Neural cell (in vitro differentiated cells): ENCODE results near the gene ZDHHC7. TPM values are rescaled to one million over a fixed set of nuclear protein-coding genes. Genes with fewer than 3 reads are reported as not detected.

Experiments
- H2AFZ ChIP-seq: fragments of 200-600, 300-800 bp; sonication (generic), shearing (Covaris generic); 2 replicates; pipeline ENCODE4 v1.6.0; 2014; ENCODE audit warnings: low read depth, mild to moderate bottlenecking, antibody characterized with exemption, low read length, moderate library complexity
- H3F3A ChIP-seq: fragments of 200-600 bp; shearing (Covaris generic); 2 replicates; pipeline ENCODE4 v1.6.1; 2016; ENCODE audit warnings: mild to moderate bottlenecking, moderate library complexity, mixed read lengths, antibody characterized with exemption, low read length; ENCODE audit not compliant: insufficient read depth, poor library complexity, severe bottlenecking
- H3K27ac ChIP-seq: fragments of 200-600, 300-800 bp; sonication (generic), shearing (Covaris generic); 2 replicates; pipeline ENCODE4 v1.5.1; 2014; ENCODE audit warnings: mild to moderate bottlenecking, low read length, moderate library complexity
- H3K27me3 ChIP-seq: fragments of 300-800, 200-600 bp; sonication (generic), shearing (Covaris generic); 2 replicates; pipeline ENCODE4 v1.6.0; 2014; ENCODE audit warnings: mild to moderate bottlenecking, low read depth, low read length, moderate library complexity; ENCODE audit not compliant: insufficient read depth
- H3K36me3 ChIP-seq: fragments of 300-800, 200-600 bp; sonication (generic), shearing (Covaris generic); 2 replicates; pipeline ENCODE4 v1.5.1; 2014; ENCODE audit warnings: mild to moderate bottlenecking, antibody characterized with exemption, low read length, moderate library complexity; ENCODE audit not compliant: insufficient read depth
- H3K4me2 ChIP-seq: fragments of 300-800, 200-600 bp; sonication (generic), shearing (Covaris generic); 2 replicates; pipeline ENCODE4 v1.6.0; 2014; ENCODE audit warnings: mild to moderate bottlenecking, low read length
- H3K4me3 ChIP-seq: fragments of 300-800, 200-600 bp; sonication (generic), shearing (Covaris generic); 2 replicates; pipeline ENCODE4 v1.5.1; 2014; ENCODE audit warnings: mild to moderate bottlenecking, low read length, moderate library complexity
- H3K79me2 ChIP-seq: fragments of 200-600 bp; shearing (Covaris generic); replicated peaks from 2 replicates; pipeline ENCODE4 v1.6.0; 2014; ENCODE audit warnings: mild to moderate bottlenecking, low read length, moderate library complexity; ENCODE audit not compliant: insufficient read depth
- H3K9ac ChIP-seq: fragments of 300-800, 200-600 bp; sonication (generic), shearing (Covaris generic); 2 replicates; pipeline ENCODE4 v1.6.1; 2016; ENCODE audit warnings: mild to moderate bottlenecking, low read length, mixed read lengths
- H3K9me2 ChIP-seq: fragments of 200-600 bp; shearing (Covaris generic); 2 replicates; pipeline ENCODE4 v1.6.1; 2016; ENCODE audit warnings: mild to moderate bottlenecking, low read length, mixed read lengths; ENCODE audit not compliant: insufficient read depth
- H3K9me3 ChIP-seq: fragments of 200-600, 300-800 bp; sonication (generic), shearing (Covaris generic); 2 replicates; pipeline ENCODE4 v1.6.1; 2016; ENCODE audit warnings: mild to moderate bottlenecking, mixed run types, low read length, moderate library complexity, mixed read lengths
- H4K20me1 ChIP-seq: fragments of 200-600 bp; shearing (Covaris generic); 2 replicates; pipeline ENCODE4 v1.6.1; 2016; ENCODE audit warnings: mild to moderate bottlenecking, mixed run types; ENCODE audit not compliant: insufficient read depth
- CTCF ChIP-seq: fragments of 450-650 bp; IDR thresholded peaks from 2 replicates; pipeline ENCODE4 v1.5.1; 2014; ENCODE audit warnings: antibody characterized with exemption, mild to moderate bottlenecking, moderate library complexity; ENCODE audit not compliant: poor library complexity, severe bottlenecking
- EP300 ChIP-seq: fragments of 450-650 bp; conservative IDR thresholded peaks from 2 replicates; pipeline ENCODE4 v1.6.1; 2014; ENCODE audit warnings: antibody characterized with exemption, mild to moderate bottlenecking, moderate library complexity; ENCODE audit not compliant: poor library complexity, severe bottlenecking
- EZH2 ChIP-seq: fragments of 200-600, 300-800 bp; shearing (Covaris generic), sonication (generic); IDR thresholded peaks from 2 replicates; pipeline ENCODE4 v1.6.1; 2014; ENCODE audit warnings: antibody characterized with exemption, low read length, borderline replicate concordance, mild to moderate bottlenecking; ENCODE audit not compliant: insufficient read depth, poor library complexity, severe bottlenecking
- MXI1 ChIP-seq: fragments of 450-650 bp; conservative IDR thresholded peaks from 2 replicates; pipeline ENCODE4 v1.6.1; 2014; ENCODE audit warnings: antibody characterized with exemption, mild to moderate bottlenecking; ENCODE audit not compliant: poor library complexity, severe bottlenecking
- POLR2AphosphoS5 ChIP-seq: IDR thresholded peaks from 2 replicates; pipeline ENCODE4 v1.6.1; 2012
- RAD21 ChIP-seq: fragments of 450-650 bp; conservative IDR thresholded peaks from 2 replicates; pipeline ENCODE4 v1.6.1; 2014; ENCODE audit warnings: antibody characterized with exemption, mild to moderate bottlenecking, moderate library complexity
- REST ChIP-seq: IDR thresholded peaks from 2 replicates; pipeline ENCODE4 v1.6.1; 2012; ENCODE audit warnings: borderline replicate concordance
- SMC3 ChIP-seq: fragments of 450-650 bp; conservative IDR thresholded peaks from 2 replicates; pipeline ENCODE4 v1.6.1; 2014; ENCODE audit warnings: antibody characterized with exemption, mild to moderate bottlenecking, moderate library complexity; ENCODE audit not compliant: poor library complexity
- TAF1 ChIP-seq: IDR thresholded peaks from 2 replicates; pipeline ENCODE4 v1.6.1; 2012; ENCODE audit warnings: low read depth
- polyA plus RNA-seq: library from polyadenylated mRNA; depleted of rRNA; stranded (reverse); fragments of >200 nt; gene quantifications from 2 replicates; pipeline ENCODE4 v1.2.3, GENCODE V29; 2014

The ZDHHC7 gene
- polyA plus RNA-seq, 1 donor from 2014 or later, result 33.8 TPM

- Histone ChIP-seq H4K20me1 (no peaks in the 10 kb centered on the region), H3F3A (no peaks in the 10 kb centered on the region), H3K27me3 (no peaks in the 10 kb centered on the region), H3K4me3 (no peak overlapping the region), H3K27ac (no peak overlapping the region), H3K9me3 (no peaks in the 10 kb centered on the region), H3K79me2 (no peaks in the 10 kb centered on the region), H3K4me2 (no peak overlapping the region), H3K9ac (no peak overlapping the region), H3K9me2 (no peaks in the 10 kb centered on the region), H2AFZ (no peak overlapping the region), H3K36me3 (no peaks in the 10 kb centered on the region)
- no peak for TF ChIP-seq REST
- no peak for TF ChIP-seq MXI1
- no peak for TF ChIP-seq CTCF
- no peak for TF ChIP-seq SMC3
- no peak for TF ChIP-seq POLR2AphosphoS5
These were observed 21.4 kb downstream of the ZDHHC7 start for GRCh38 chr16:84989749-84990620.

- H3K9ac ChIP-seq, result no peak overlapping the region
- H3F3A ChIP-seq, result no peaks in the 10 kb centered on the region
- H3K27ac ChIP-seq, result no peak overlapping the region
- H3K36me3 ChIP-seq, result no peaks in the 10 kb centered on the region
- no peaks in the 10 kb centered on the region for H3K27me3 ChIP-seq
- no peak overlapping the region for H3K4me3 ChIP-seq
- TF ChIP-seq EZH2 (no peak), EP300 (no peak), SMC3 (no peak), POLR2AphosphoS5 (no peak), MXI1 (no peak), CTCF (no peak), RAD21 (no peak), REST (no peak), TAF1 (no peak)
- H3K9me3 ChIP-seq, result no peaks in the 10 kb centered on the region
- H4K20me1 ChIP-seq, result no peaks in the 10 kb centered on the region
- H3K79me2 ChIP-seq, result no peaks in the 10 kb centered on the region
- no peak overlapping the region for H2AFZ ChIP-seq
- H3K9me2 ChIP-seq, result no peaks in the 10 kb centered on the region
- no peak overlapping the region for H3K4me2 ChIP-seq
These were observed 22.8 kb downstream of the ZDHHC7 start for GRCh38 chr16:84988328-84989080.
